H9 (cell line): ENCODE data around the gene DDI2. TPM values are rescaled to one million over a fixed set of nuclear protein-coding genes. Genes with fewer than 3 reads are reported as not detected.

Experiments used
- DNase-seq: peaks from one replicate; pipeline ENCODE4 v3.0.0-alpha.2; 2017
- H2AFZ ChIP-seq: one replicate; pipeline ENCODE4 v1.6.1; 2013; ENCODE audit warnings: mild to moderate bottlenecking, low read length, control low read depth, moderate library complexity
- H2AK5ac ChIP-seq: 2 replicates; pipeline ENCODE4 v1.6.1; 2013; ENCODE audit warnings: low read length, control low read depth, mixed read lengths; ENCODE audit not compliant: insufficient read length
- H2BK120ac ChIP-seq: one replicate; pipeline ENCODE4 v1.6.1; 2013; ENCODE audit warnings: low read depth, mild to moderate bottlenecking, low read length, control low read depth, inconsistent platforms; ENCODE audit not compliant: poor library complexity, severe bottlenecking
- H2BK12ac ChIP-seq: 2 replicates; pipeline ENCODE4 v1.6.1; 2013; ENCODE audit warnings: low read length, control low read depth, mixed read lengths, low read depth; ENCODE audit not compliant: insufficient read length
- H2BK15ac ChIP-seq: 2 replicates; pipeline ENCODE4 v1.6.1; 2013; ENCODE audit warnings: low read depth, low read length, control low read depth
- H2BK20ac ChIP-seq: one replicate; pipeline ENCODE4 v1.6.1; 2013; ENCODE audit warnings: low read depth, mild to moderate bottlenecking, low read length, control low read depth, inconsistent platforms; ENCODE audit not compliant: poor library complexity, severe bottlenecking
- H2BK5ac ChIP-seq: 2 replicates; pipeline ENCODE4 v1.6.1; 2013; ENCODE audit warnings: low read length, control low read depth, mixed read lengths; ENCODE audit not compliant: insufficient read length
- H3K14ac ChIP-seq: 2 replicates; pipeline ENCODE4 v1.6.1; 2013; ENCODE audit warnings: low read length, control low read depth; ENCODE audit not compliant: insufficient read depth
- H3K18ac ChIP-seq: 2 replicates; pipeline ENCODE4 v1.6.1; 2013; ENCODE audit warnings: low read depth, mild to moderate bottlenecking, mixed read lengths, low read length, control low read depth; ENCODE audit not compliant: insufficient read length
- H3K23ac ChIP-seq: 2 replicates; pipeline ENCODE4 v1.6.1; 2013; ENCODE audit warnings: low read length, control low read depth, mixed read lengths, low read depth; ENCODE audit not compliant: insufficient read length
- H3K23me2 ChIP-seq: 2 replicates; pipeline ENCODE4 v1.6.1; 2013; ENCODE audit warnings: low read depth, mild to moderate bottlenecking, mixed read lengths, low read length, control low read depth; ENCODE audit not compliant: insufficient read length, poor library complexity, severe bottlenecking
- H3K27ac ChIP-seq: 2 replicates; pipeline ENCODE4 v1.5.1; 2013; ENCODE audit warnings: low read length, control low read depth, mixed read lengths, low read depth; ENCODE audit not compliant: insufficient read length
- H3K27me3 ChIP-seq: 2 replicates; pipeline ENCODE4 v1.6.1; 2013; ENCODE audit warnings: low read length, control low read depth, inconsistent platforms; ENCODE audit not compliant: insufficient read depth
- H3K4ac ChIP-seq: 2 replicates; pipeline ENCODE4 v1.6.1; 2013; ENCODE audit warnings: low read depth, mild to moderate bottlenecking, control low read depth, inconsistent platforms, low read length, moderate library complexity
- H3K4me1 ChIP-seq: 2 replicates; pipeline ENCODE4 v1.6.1; 2013; ENCODE audit warnings: low read length, control low read depth, inconsistent platforms; ENCODE audit not compliant: insufficient read depth
- H3K4me2 ChIP-seq: 2 replicates; pipeline ENCODE4 v1.6.1; 2013; ENCODE audit warnings: low read length, control low read depth, mixed read lengths; ENCODE audit not compliant: insufficient read length, insufficient read depth
- H3K56ac ChIP-seq: 2 replicates; pipeline ENCODE4 v1.6.1; 2013; ENCODE audit warnings: low read depth, mild to moderate bottlenecking, mixed read lengths, low read length, control low read depth; ENCODE audit not compliant: insufficient read length
- H3K79me1 ChIP-seq: 2 replicates; pipeline ENCODE4 v1.6.1; 2013; ENCODE audit warnings: low read depth, mild to moderate bottlenecking, moderate library complexity, low read length, control low read depth, inconsistent platforms; ENCODE audit not compliant: insufficient read depth, poor library complexity, severe bottlenecking
- H3K79me2 ChIP-seq: 2 replicates; pipeline ENCODE4 v1.6.1; 2013; ENCODE audit warnings: low read length, control low read depth, inconsistent platforms; ENCODE audit not compliant: insufficient read depth
- H3K9ac ChIP-seq: 2 replicates; pipeline ENCODE4 v1.6.1; 2013; ENCODE audit warnings: low read length, control low read depth, mixed read lengths; ENCODE audit not compliant: insufficient read length; ENCODE audit errors: extremely low read depth
- H3K9me3 ChIP-seq: one replicate; pipeline ENCODE4 v1.6.1; 2013; ENCODE audit warnings: low read depth, low read length, inconsistent platforms; ENCODE audit not compliant: control insufficient read depth
- H3T11ph ChIP-seq: one replicate; pipeline ENCODE4 v1.6.1; 2013; ENCODE audit warnings: mild to moderate bottlenecking, low read length, control low read depth, inconsistent platforms
- H4K20me1 ChIP-seq: one replicate; pipeline ENCODE4 v1.6.1; 2013; ENCODE audit not compliant: control insufficient read depth, insufficient read length, insufficient read depth
- H4K5ac ChIP-seq: 2 replicates; pipeline ENCODE4 v1.6.1; 2013; ENCODE audit warnings: low read depth, mild to moderate bottlenecking, mixed read lengths, low read length, control low read depth; ENCODE audit not compliant: insufficient read length
- H4K8ac ChIP-seq: replicated peaks from 2 replicates; pipeline ENCODE4 v1.6.1; 2013; ENCODE audit warnings: low read length, control low read depth, mixed read lengths, low read depth; ENCODE audit not compliant: insufficient read length
- H4K91ac ChIP-seq: 2 replicates; pipeline ENCODE4 v1.6.1; 2013; ENCODE audit warnings: low read depth, mild to moderate bottlenecking, moderate library complexity, mixed read lengths, low read length, control low read depth; ENCODE audit not compliant: insufficient read length
- H3K27ac Mint-ChIP-seq, 3 experiments: 2 replicates in 2 of 3; 3 replicates in 1 of 3; pipeline ENCODE4 v1.8.0; 2020 to 2021; ENCODE audit warnings: mixed read lengths in 3 of 3, mild to moderate bottlenecking in 1 of 3, moderate library complexity in 1 of 3
- H3K27me3 Mint-ChIP-seq: 2 replicates; pipeline ENCODE4 v1.8.0; 2021; ENCODE audit warnings: low read depth, mild to moderate bottlenecking, moderate library complexity, mixed read lengths
- H3K36me3 Mint-ChIP-seq, 3 experiments: 2 replicates in 2 of 3; 3 replicates in 1 of 3; pipeline ENCODE4 v1.8.0; 2020 to 2021; ENCODE audit warnings: low read depth in 3 of 3, mixed read lengths in 3 of 3; ENCODE audit not compliant: insufficient read depth in 1 of 3
- H3K4me1 Mint-ChIP-seq, 2 experiments: 2 replicates each; pipeline ENCODE4 v1.8.0; 2020; ENCODE audit warnings: mixed read lengths in 2 of 2
- H3K4me3 Mint-ChIP-seq, 2 experiments: 2 replicates in 1 of 2; 3 replicates in 1 of 2; pipeline ENCODE4 v1.8.0; 2020 to 2021; ENCODE audit warnings: mild to moderate bottlenecking in 2 of 2, mixed read lengths in 2 of 2, moderate library complexity in 1 of 2
- H3K9me3 Mint-ChIP-seq, 2 experiments: 2 replicates in 1 of 2; 3 replicates in 1 of 2; pipeline ENCODE4 v1.8.0; 2020; ENCODE audit warnings: mild to moderate bottlenecking in 2 of 2, mixed read lengths in 2 of 2, moderate library complexity in 1 of 2
- WGBS: extraction: QIAGEN DNeasy Blood & Tissue Kit; methylation state at CpG from one replicate; pipeline ENCODE4 v1.1.7; 2013; ENCODE audit warnings: missing lambda C conversion rate, low lambda C conversion rate, mixed read lengths; ENCODE audit not compliant: insufficient read length; ENCODE audit errors: extremely low coverage; 5-methylcytosine and 5-hydroxymethylcytosine counted together
- total RNA-seq: library from RNA; stranded (reverse); gene quantifications from 2 replicates; pipeline ENCODE4 v1.2.1, GENCODE V29; 2021
- TF ChIP-seq, protein P1 (sequence below): fragments of 200-600 bp; sonication (generic); conservative IDR thresholded peaks from 3 replicates; pipeline ENCODE4 v1.8.0; 2021; ENCODE audit warnings: antibody characterized with exemption, mild to moderate bottlenecking

DDI2 gene
- total RNA-seq, 1 experiment from 2014 or later: 45.0 TPM

DNA sequence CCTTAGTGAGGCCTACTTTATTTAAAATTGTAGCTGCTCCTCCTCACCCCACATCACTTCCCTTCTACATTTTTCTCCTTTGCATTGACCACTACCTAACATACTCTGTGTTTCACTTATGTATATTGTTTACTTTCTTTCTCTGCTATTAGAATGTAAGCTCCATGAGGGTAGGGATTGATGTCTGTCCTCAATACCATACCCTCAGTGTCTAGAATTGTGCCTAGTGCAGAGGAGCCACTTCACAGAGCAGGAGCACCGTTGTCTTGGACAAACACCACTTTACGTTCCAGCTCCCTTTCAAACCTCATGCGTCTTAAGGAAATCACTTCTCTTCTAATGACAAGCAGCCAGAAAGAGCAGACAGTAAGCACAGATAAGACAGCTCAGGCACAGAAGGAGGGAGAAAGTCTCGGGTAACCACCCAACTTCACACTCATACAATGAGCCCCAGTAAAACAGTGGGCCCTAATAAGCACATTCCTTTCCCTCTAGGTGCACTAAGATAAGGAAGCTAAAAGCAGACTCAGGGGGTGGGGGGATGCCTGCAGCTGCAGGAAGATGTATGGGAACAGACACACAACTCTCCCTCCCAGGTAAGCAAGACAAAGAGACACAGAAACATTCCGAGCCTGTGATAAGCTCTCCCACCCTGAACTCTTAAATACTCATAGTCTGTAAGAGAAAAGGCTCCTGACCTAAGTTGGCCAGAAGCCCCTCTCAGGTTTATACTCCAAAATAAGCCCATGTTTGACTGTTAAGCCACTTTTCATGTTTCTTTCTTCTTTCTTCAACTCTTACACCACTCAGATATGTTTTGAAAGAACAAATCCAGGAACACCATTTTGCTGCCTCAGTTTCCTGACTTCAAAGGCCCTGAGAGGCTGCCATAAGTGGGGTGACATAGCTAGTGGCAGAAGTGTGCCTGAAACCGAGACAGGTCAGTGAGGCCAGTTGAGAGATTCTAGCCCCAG lies 59.7 kb downstream of the DDI2 start:
- Histone ChIP-seq H3K23me2 (no peaks in the 10 kb centered on the region), H2BK15ac (no peak overlapping the region), H2BK12ac (no peak overlapping the region), H4K5ac (no peak overlapping the region), H3K27ac (no peak overlapping the region), H3K4ac (no peak overlapping the region), H4K91ac (no peak overlapping the region), H3K56ac (no peak overlapping the region), H2AFZ (no peak overlapping the region), H3K79me2 (no peaks in the 10 kb centered on the region), H3K18ac (no peak overlapping the region), H2BK20ac (no peak overlapping the region), H4K20me1 (no peaks in the 10 kb centered on the region), H4K8ac (no peak overlapping the region), H2AK5ac (no peak overlapping the region), H3K14ac (no peak overlapping the region), H3K23ac (no peak overlapping the region), H2BK120ac (no peak overlapping the region), H3K4me1 (peaks cover 3% of the 10 kb centered on the region; the same call in 1 of the 2 replicates), H3T11ph (no peak overlapping the region), H3K9ac (no peak overlapping the region), H3K79me1 (no peaks in the 10 kb centered on the region), H3K9me3 (no peaks in the 10 kb centered on the region), H3K27me3 (no peaks in the 10 kb centered on the region), H2BK5ac (no peak overlapping the region), H3K4me2 (no peak overlapping the region)
- H3K9me3 Mint-ChIP-seq: peaks cover 12 to 18% of the 10 kb centered on the region in 2 experiments
- H3K4me1 Mint-ChIP-seq: peaks cover 7 to 11% of the 10 kb centered on the region in 2 experiments
- DNase-seq: no peak
- no peaks in the 10 kb centered on the region for H3K27me3 Mint-ChIP-seq
- H3K36me3 Mint-ChIP-seq: peaks cover 0 to 7% (median 5%) of the 10 kb centered on the region in 3 experiments; a peak in 3 of 7 replicates
- H3K27ac Mint-ChIP-seq: no peak overlapping the region; a peak in 1 of 7 replicates
- H3K4me3 Mint-ChIP-seq: no peak overlapping the region; a peak in 1 of 5 replicates
- WGBS: no CpG with 5 or more reads among the region's 6 CpGs
- TF ChIP-seq, protein P1, sequence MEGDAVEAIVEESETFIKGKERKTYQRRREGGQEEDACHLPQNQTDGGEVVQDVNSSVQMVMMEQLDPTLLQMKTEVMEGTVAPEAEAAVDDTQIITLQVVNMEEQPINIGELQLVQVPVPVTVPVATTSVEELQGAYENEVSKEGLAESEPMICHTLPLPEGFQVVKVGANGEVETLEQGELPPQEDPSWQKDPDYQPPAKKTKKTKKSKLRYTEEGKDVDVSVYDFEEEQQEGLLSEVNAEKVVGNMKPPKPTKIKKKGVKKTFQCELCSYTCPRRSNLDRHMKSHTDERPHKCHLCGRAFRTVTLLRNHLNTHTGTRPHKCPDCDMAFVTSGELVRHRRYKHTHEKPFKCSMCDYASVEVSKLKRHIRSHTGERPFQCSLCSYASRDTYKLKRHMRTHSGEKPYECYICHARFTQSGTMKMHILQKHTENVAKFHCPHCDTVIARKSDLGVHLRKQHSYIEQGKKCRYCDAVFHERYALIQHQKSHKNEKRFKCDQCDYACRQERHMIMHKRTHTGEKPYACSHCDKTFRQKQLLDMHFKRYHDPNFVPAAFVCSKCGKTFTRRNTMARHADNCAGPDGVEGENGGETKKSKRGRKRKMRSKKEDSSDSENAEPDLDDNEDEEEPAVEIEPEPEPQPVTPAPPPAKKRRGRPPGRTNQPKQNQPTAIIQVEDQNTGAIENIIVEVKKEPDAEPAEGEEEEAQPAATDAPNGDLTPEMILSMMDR: no peak
